HG02970 (cell line): ENCODE data around the gene REXO5.

Experiments
- ATAC-seq: cut with Tn5 transposase; IDR thresholded peaks from one replicate; pipeline ENCODE4 v1.9.1; 2021; ENCODE audit warnings: mild to moderate bottlenecking, moderate library complexity, moderate number of reproducible peaks; ENCODE audit not compliant: unreplicated experiment, low FRiP score

Gene REXO5

DNA sequence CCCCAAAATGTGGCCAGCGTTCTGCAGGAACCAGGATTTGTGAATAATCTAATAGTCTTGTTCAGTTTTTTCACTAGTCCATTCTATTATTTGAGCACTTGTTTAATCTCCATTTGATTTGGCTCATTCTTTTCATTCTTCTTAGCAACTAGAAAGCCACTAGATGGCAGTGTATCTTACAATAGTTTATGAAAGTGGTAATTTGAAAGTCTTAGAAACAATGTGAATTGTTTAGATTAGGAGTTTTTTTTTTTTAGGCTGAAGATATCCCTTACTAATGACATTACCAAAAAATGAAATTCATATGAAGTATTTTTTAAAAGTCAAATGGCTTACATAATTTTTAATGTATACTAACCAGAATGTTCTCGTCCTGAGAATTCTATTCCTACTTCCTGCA is 6.7 kb upstream of the REXO5 start:
- no peak for ATAC-seq

DNA sequence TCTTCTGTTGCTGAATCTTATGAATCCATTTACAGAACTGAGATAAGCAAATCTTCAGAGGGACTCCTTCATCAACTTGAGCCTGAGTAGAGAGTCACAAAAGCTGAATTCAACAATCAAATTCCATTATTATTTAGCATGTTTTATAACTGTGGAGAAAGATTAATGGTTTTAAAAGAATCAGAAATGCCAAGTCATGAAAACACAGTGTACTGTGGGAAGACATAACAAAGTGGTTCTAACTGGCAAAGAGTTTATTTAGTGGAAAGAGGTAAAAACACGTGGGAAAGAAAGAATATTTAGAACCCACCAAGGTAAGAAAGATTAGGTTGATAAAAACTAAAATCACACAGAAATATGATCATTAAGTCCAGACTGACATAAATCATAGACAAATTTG is 5.0 kb upstream of the REXO5 start:
- ATAC-seq, result no peak

DNA sequence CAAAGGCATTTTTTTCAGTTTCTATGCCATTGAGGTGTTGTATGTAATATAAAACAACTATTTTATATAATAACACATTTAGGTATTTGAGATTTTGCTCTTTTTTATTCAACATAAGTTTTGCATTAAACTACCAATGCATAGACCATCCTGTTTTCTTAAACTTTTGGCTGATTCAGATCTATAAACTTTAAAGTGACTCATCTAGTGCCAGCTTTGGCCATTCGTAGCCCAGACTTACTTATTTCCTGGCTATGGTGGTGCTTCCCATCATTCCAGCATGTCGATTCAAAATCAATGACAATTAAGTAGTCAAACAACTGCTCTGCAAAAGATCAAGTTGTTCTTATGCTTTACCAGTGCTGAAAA is 3.2 kb upstream of the REXO5 start:
- no peak for ATAC-seq

DNA sequence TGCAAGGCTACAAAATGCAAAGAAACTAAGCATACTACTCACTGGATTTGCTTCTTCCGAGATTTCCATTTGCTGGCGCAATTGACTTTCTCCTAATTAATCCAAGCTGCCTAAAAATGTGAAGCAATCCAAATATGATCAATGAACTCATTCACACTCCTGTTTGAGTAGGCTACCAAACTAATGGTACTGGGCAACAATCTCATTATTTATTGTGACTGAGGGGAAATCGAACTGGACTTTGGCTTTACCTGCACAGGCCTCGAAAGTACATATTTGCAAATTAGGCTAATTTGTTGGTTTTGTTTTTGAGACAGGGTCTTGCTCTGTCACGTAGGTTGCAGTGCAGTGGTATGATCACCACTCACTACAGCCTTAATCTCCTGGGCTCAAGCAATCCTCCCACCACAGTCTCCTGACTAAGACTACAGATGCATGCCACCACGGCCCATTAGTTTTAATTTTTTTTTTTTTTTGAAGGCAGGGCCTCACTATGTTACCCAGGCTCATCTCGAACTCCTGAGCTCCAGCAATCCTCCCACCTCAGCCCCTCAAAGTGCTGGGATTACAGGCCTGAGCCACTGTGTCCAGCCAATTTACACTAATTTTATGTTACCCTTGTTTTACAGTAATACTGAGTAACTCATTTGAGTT is 2.6 kb upstream of the REXO5 start:
- ATAC-seq, result no peak

DNA sequence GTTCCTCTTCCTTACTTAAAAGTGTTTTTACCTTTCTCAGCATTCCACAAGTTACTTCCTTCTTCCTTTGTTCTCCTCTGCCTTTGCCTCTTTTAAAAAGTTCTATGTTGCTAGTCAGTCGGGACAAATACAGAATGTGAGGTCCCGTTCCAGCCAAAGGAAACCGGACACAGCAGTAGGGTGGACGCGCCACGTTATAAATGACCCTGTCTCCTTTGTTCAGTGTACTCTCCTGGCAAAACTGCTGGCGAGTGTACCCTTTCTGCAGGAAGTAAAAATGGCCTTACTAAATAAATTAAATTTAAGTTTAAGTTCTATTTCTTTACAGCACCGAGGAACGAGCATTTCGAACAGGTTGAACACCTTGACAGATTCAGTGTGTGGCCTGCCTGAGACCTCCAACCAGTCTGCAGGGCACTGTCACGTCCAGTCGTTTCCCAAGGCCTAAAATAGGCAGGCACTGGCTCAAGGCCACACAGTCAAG is 601 bp upstream of the REXO5 start:
- peak; percentile 9 for ATAC-seq

DNA sequence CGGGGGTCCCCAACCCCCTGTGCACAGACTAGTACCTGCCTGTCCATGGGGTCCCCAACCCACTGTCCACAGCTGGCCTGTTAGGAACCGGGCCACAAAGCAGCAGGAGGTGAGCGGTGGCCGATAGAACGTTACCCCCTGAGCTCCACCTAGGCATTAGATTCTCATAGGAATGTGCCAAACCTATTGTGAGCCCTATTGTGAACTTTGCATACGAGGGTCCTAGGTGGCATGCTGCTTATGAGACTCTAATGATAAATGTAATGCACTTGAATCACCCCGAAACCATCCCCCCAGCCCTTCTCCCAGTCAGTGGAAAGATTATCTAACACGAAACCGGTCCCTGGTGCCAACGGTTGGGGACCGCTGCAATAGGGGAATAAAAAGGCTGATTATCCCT is 1.5 kb downstream of the REXO5 start:
- no peak for ATAC-seq

DNA sequence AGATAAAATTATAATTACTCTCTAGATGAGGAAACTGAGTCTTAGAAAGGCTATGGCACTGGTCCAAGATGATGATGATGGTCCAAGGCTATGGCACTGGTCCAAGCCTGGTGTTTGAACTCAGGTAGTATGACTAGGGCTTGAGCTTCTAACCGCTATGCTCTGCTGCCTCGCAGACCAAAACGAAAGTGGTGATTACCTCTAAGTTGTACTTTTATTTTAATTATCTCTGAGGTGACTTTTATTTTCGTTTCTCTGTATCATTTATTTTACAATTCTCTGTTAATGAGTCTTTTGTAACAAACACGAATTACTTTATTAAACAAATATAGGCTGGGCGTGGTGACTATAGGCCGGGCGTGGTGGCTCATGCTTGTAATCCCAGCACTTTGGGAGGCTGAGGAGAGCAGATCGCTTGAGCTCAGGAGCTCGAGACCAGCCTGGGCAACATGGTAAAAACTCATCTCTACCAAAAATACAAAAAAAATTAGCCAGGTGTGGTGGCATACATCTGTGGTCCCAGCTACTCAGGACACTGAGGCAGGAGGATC is 5.6 kb downstream of the REXO5 start:
- ATAC-seq, result no peak

DNA sequence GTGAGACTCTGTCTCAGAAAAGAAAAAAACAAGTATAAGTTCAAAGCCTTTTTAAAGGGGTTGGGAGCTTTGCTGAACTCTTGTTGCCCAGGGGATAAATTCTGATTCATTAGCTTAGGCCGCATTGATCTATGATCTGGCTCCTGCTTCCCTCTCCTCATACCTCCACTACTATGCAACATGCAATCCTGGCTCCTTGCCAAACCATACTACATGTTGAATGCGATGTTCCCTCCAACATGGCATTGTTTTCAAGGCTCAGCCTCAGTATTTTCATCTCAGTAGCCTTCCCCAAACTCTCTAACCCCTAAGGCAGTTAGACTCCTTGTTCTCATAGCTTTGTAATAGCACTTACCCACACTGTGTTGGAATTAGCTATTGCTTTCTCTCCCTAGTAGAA is 6.2 kb downstream of the REXO5 start:
- no peak for ATAC-seq

DNA sequence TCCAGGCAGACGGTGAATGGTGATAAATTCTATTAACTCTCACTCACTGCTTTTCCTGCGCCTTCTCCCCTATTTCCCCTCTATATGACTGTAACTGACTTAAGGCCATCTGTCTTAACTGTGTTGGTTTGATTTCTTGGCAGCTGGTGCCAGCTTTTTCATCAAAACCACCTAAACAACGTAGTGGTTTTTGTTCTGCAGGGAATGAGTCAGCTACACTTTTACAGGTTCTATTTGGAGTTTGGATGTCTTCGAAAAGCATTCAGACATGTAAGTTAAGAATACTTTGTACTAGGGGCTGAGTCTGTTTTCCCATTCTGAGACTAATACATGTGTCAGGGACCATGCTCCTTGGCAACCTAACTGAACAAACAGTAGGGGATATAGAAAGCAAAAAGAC is 8.5 kb downstream of the REXO5 start:
- no peak for ATAC-seq

DNA sequence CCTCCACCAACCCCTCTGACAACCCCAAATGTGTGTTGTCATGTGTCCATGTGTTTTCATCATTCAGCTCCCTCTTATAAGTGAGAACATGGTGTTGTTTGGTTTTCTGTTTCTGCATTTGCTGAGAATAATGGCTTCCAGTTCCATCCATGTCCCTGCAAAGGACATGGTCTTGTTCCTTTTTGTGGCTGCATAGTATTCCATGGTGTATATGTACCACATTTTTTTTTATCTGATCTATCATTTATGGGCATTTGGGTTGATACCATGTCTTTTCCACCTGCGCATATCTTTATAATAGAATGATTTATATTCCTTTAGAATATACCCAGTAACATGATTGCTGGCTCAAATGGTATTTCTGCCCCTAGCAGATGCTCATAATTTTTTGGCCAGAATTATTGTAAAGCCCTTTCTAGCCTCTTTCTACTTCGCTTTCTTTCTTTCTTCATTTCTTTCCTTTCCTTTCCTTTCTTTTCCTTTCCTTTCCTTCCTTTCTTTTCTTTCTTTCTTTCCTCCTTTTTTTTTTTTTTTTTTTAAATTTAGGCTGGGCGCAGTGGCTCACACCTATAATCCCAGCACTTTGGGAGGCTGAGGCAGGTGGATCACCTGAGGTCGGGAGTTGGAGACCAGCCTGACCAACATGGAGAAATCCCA is 12.7 kb downstream of the REXO5 start:
- ATAC-seq, result no peak

DNA sequence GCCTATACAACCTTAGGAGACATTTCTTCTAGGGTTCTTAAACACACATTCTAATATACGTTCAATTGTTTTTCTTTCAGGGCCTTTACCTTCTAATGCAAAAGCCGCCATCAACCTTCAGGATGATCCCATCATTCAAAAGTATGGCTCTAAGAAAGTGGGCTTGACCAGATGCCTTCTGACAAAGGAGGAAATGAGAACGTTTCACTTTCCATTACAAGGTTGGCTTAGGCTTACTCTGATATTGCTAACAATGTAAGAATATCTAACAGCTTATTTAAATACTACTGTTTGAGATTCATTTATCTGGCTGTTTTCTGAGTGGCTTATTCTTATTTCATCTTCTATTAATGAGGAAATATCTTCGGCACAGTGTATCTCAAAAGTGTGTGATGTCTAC is 15.4 kb downstream of the REXO5 start:
- no peak for ATAC-seq

DNA sequence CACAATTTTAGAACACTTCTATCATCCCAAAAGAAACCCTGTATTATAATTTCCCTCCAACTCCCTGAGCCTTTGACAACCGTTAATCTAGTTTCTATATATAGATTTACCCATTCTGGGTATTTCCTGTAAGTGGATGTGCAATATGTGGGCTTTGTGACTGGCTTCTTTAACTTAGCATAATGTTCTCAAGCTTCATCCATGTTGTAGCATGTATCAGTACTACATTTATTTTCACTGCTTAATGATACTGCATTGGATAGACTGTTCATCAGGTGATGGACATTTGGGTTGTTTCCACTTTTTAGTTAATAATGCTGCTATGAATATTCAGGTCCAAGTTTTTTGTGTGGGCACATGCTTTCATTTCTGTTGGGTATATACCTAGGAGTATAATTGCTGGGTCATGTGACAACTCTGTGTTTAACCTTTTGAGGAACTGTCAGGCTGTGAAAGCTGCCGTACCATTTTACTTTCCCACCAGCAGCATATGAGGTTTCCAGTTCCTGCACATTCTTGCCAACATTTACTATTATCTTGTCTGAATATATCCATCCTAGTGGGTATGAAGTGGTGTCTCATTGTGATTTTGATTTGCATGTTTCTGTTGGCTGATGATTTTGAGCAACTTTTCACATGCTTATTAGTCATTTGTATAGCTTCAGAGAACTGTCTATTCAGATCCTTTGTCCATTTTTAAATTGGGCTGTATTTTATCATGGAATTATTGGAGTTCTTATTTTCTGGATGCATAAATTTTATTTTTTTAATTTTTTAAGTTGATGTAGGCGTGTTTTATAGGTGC is 16.4 kb downstream of the REXO5 start:
- ATAC-seq, result no peak

DNA sequence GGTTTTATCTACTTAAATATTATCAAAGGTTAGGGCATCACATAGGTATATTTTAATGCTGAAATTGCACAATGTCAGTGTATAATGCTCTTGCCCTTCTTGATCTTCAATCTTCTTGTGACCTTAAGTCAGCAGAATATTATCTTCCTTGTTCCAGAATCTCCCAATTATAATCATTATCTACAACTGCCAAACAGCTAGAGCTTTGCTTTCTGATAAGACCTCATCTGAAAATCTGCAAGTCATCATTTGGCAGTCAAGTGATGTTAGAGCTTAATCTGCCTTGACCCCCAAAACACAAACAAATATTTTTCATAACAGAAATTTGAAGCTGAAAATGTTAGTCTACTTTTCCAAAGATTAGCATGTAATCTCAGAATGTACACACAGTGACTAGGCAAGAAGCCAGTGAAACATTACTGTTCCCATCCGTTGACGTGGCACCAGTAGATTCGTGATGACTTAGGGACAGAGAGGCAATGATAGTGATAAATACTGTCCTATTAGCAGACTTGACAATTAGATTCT is 19.8 kb downstream of the REXO5 start:
- no peak for ATAC-seq

DNA sequence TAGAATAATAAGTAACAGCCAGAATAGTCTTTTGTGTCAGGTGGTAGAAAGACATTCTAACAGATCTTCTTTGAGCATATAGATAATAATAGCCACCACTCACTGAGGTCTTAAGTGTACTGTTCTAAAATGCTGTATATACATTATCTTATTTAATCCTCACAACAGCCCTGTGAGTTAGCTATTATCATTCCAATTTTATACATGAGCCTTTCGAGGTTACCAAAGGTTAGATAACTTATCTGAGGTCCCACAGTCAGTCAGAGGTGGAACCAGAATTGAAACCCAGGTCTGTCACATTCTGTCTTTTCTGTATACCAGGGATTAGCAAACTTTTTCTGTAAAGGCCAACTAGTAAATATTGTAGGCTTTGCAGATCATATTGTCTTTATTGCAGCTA is 23.2 kb downstream of the REXO5 start:
- ATAC-seq, result no peak

DNA sequence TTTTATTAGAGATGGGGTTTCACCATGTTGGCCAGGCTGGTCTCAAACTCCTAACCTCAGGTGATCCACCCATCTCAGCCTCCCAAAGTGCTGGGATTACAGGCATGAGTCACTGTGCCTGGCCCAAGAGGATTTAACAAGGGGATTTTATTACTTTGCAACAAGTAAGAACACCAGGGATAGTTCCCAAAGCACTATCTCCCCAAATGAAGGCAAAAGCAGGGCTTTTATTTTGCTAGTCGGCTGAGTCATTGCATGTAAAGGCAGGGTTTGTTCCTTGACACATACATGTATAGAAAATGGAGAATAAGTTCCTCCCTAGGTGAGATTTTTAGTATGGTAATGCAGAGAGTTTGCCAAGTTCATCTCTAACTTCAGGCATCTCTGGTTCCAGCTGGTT is 24.0 kb downstream of the REXO5 start:
- no peak for ATAC-seq

DNA sequence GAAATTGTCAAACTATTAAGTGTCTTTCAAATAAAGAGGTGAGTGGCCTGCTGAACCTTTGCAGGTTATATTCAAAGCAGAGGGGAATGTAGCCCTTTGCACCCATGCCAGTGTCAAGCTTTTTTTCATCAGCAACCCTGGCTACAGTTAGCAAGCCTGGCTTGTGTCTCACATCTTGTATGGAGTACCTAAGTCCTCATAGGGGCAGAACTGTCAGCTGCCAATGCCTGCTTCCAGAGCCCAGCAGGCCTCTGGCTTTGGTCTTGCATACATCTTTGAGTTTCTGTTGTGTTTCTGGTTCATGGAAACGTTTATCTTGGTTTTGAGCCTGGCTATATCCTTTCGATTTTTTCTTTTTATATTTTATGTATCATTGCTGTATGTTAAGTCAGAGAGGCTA is 26.8 kb downstream of the REXO5 start:
- no peak for ATAC-seq

DNA sequence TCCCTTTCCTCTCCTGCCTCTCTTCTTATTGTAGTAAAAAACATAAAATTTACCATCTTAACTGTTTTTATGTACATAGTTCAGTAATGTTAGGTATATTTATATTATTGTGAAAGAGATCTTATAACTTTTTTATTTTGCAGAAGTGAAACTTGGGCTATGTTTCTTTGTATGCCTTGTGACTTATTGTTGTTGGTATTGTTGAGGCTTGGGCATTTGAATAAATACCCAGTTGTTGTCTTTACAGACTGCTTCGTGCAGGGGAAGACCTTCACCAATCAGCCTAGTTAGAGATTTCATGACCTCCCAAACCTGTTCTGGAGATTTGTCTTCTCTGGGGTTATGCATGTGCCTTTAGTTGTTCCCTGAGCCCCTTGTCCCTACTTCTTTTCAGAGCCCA is 31.9 kb downstream of the REXO5 start:
- ATAC-seq, result no peak

DNA sequence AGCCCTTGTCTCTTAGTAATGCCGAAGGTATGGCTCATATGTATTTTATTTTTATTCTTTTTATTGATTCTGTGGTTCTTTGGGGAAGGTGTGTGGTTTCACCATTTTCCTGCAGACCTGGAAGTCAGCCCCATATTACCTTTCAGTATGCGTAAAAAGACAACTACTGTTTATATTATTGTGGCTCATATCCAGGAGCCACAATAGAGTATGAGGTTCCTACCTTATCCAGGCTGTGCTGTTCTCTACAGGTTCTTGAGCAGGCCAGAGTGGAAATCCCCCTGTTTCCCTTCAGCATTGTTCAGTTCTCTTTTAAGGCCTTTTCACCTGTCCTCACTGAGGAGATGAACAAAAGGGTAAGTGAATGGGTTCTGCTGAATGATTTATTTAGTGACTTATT is 33.2 kb downstream of the REXO5 start:
- ATAC-seq, result no peak

DNA sequence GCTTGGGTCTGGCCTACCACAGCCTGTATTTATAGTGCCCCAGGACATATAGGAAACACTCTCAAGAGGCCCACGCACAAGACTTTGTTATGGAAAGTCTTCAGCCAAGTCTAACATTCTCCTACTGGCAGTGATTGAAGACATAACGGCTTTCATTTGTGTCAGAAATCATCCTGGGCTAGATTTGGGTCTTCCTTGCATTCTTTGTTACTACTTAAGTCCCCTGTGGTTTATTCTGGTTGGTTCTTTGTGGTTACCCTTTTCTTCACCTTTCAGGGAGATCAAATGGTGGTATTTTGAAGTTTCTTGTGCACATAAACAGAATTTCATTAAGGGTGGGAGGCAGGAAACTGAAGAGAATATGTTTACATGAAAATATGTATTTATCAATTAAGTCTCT is 37.7 kb downstream of the REXO5 start:
- no peak for ATAC-seq

DNA sequence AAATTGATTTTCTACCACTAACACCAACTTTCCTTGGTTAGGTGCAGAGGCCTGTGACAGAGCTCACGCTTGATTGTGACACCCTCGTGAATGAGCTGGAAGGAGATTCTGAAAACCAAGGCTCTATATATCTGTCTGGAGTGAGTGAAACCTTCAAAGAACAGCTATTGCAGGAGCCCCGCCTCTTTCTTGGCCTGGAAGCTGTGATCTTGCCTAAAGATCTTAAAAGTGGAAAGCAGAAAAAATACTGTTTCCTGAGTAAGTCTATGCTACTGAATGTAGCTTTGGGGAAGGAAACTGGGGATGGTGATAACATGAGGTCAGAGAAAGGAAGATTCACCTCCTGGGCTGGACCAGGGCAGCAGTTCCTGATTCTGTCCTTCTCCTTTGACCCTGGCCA is 38.3 kb downstream of the REXO5 start:
- no peak for ATAC-seq

DNA sequence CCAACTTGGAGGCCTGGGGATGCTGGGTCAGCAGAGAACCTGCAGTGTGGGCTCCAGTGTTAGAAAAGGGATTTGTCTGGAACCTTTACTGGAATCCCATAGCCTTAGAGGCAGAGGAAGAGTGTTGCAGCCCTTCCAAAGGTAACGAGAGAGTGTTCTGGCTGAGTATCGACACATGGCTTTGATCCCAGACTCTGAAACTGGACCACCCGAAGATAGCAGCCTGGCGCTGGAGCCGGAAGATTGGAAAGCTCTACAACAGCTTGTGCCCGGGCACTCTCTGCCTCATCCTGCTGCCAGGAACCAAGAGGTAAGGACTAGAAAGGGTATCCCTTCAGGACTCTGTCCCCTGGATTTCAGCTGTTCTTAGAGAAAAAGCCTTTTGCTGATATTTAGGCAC is 39.7 kb downstream of the REXO5 start:
- ATAC-seq, result no peak
